ENCODE data around the gene CYP3A5. TPM values are rescaled to one million over a fixed set of nuclear protein-coding genes. Genes with fewer than 3 reads are reported as not detected.

The CYP3A5 gene
- total and polyA plus RNA-seq, 9 of the 15 experiments (the other 6 are each of a cell fraction or from before 2014, with no cell fraction given): 0.73 to 2.8 (median 1.5) TPM

GRCh38 chr7:99719996-99720769 lies 40.4 kb upstream of the CYP3A5 start:
- Histone ChIP-seq H3K27me3 (ENCODE audit: control insufficient read depth in 2 of 2, insufficient read depth in 2 of 2, low read length in 2 of 2) (no peaks in the 10 kb centered on the region), H3K9me3 (replicated peaks; ENCODE audit: control insufficient read depth, insufficient read depth, low read depth, low read length) (no peaks in the 10 kb centered on the region; the same call in 1 of the 2 replicates), H4K20me1 (replicated peaks; ENCODE audit: control insufficient read depth, insufficient read depth, low read length) (no peaks in the 10 kb centered on the region), H3K36me3 (ENCODE audit: control insufficient read depth, insufficient read depth, low read length) (no peaks in the 10 kb centered on the region), H3K4me3 (no peak overlapping the region), H3K27ac (ENCODE audit: extremely low read depth, low read depth, low read length) (no peak overlapping the region), H3K4me1 (replicated peaks in 1 of 2; ENCODE audit: control insufficient read depth in 2 of 2, insufficient read depth in 2 of 2, low read length in 2 of 2) (peaks cover 9 to 10% of the 10 kb centered on the region in 2 experiments; a peak in 3 of 5 replicates), H3K79me2 (ENCODE audit: control insufficient read depth, insufficient read depth, low read length) (no peaks in the 10 kb centered on the region), H3K9ac (ENCODE audit: insufficient read depth in 1 of 2, low read depth in 2 of 2, low read length in 2 of 2) (no peak overlapping the region), H2AFZ (ENCODE audit: low read depth, low read length) (no peak overlapping the region; the same call in 1 of the 2 replicates), H3K9me1 (ENCODE audit: control insufficient read depth, insufficient read depth, low read length) (no peaks in the 10 kb centered on the region), H3K4me2 (ENCODE audit: insufficient read depth, low read length) (no peak overlapping the region)
- ChIA-PET POLR2A (no interaction called here), CTCF (ENCODE audit: low intra/inter-chr PET ratio) (no interaction called here)
- ATAC-seq (no peak; the same call in 2 of the 3 replicates), FAIRE-seq (no peak), DNase-seq (ENCODE audit: extremely low read depth in 1 of 4, low spot score in 3 of 4) (no peak)
- intact Hi-C loops (cut with micrococcal nuclease): no loop called here
- BruUV-seq (replicated peaks): no TSS peak
- TF ChIP-seq ZNF696 (CRISPR knock-in tag; conservative IDR thresholded peaks at IDR 0.05) (no peak), EP400 (IDR thresholded peaks at IDR 0.05) (no peak), SRSF7 (optimal IDR thresholded peaks at IDR 0.05; ENCODE audit: low read depth, low read length) (no peak), MAFF (IDR thresholded peaks at IDR 0.05; ENCODE audit: low read length) (no peak), KLF16 (IDR thresholded peaks at IDR 0.05) (no peak), JUNB (CRISPR knock-in tag; conservative IDR thresholded peaks at IDR 0.05) (no peak)
- TF ChIP-seq, protein P1, sequence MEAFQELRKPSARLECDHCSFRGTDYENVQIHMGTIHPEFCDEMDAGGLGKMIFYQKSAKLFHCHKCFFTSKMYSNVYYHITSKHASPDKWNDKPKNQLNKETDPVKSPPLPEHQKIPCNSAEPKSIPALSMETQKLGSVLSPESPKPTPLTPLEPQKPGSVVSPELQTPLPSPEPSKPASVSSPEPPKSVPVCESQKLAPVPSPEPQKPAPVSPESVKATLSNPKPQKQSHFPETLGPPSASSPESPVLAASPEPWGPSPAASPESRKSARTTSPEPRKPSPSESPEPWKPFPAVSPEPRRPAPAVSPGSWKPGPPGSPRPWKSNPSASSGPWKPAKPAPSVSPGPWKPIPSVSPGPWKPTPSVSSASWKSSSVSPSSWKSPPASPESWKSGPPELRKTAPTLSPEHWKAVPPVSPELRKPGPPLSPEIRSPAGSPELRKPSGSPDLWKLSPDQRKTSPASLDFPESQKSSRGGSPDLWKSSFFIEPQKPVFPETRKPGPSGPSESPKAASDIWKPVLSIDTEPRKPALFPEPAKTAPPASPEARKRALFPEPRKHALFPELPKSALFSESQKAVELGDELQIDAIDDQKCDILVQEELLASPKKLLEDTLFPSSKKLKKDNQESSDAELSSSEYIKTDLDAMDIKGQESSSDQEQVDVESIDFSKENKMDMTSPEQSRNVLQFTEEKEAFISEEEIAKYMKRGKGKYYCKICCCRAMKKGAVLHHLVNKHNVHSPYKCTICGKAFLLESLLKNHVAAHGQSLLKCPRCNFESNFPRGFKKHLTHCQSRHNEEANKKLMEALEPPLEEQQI (IDR thresholded peaks at IDR 0.05): no peak
- in situ Hi-C loops (cut with MboI): no loop called here
- WGBS (ENCODE audit: insufficient coverage, low coverage, missing lambda C conversion rate): 18% methylated on average over 4 of the region's 4 CpGs

All from K562 (cell line).